ENCODE results near the gene APIP. TPM values are rescaled to one million over a fixed set of nuclear protein-coding genes. Genes with fewer than 3 reads are reported as not detected.

Gene APIP
- total and polyA plus RNA-seq, 12 donors, result 17.2 to 34.9 (median 31.1) TPM

- Histone ChIP-seq H3K4me1 (peaks cover 0 to 11% (median 0%) of the 10 kb centered on the region in 9 donors), H3K36me3 (no peaks in the 10 kb centered on the region), H3K9me3 (no peaks in the 10 kb centered on the region), H3K27me3 (no peaks in the 10 kb centered on the region), H3K27ac (no peak overlapping the region), H3K4me3 (no peak overlapping the region)
- TF ChIP-seq CTCF (IDR thresholded peaks at IDR 0.05), result no peak
- 85 to 95% methylated on average over 5 of the region's 5 CpGs for WGBS, 2 donors
- ATAC-seq (no peak), DNase-seq (no peak)
- intact Hi-C loops (cut with DNase I), result no loop called here
Observed at GRCh38 chr11:34855021-34855753, 61.0 kb downstream of the APIP start.

GRCh38 chr11:34851916-34852315 is 64.3 kb downstream of the APIP start:
- no peak overlapping the region for H3K4me3 ChIP-seq
- DNase-seq, result no peak
- H3K27me3 ChIP-seq, result no peaks in the 10 kb centered on the region
- no peaks in the 10 kb centered on the region for H3K36me3 ChIP-seq
- intact Hi-C loops (cut with DNase I), result no loop called here
- no peaks in the 10 kb centered on the region for H3K4me1 ChIP-seq
- ATAC-seq, result no peak
- no peak for TF ChIP-seq CTCF (IDR thresholded peaks at IDR 0.05)
- H3K9me3 ChIP-seq, result no peaks in the 10 kb centered on the region
- no peak overlapping the region for H3K27ac ChIP-seq

GRCh38 chr11:34850334-34850733 is 65.8 kb downstream of the APIP start:
- no peak for TF ChIP-seq CTCF (IDR thresholded peaks at IDR 0.05)
- no peak overlapping the region for H3K4me3 ChIP-seq
- DNase-seq (no peak), ATAC-seq (no peak)
- no peaks in the 10 kb centered on the region for H3K36me3 ChIP-seq
- intact Hi-C loops (cut with DNase I), result no loop called here
- no peaks in the 10 kb centered on the region for H3K4me1 ChIP-seq
- no peak overlapping the region for H3K27ac ChIP-seq
- WGBS, 2 donors, result 68 to 77% methylated on average over 4 of the region's 4 CpGs
- H3K9me3 ChIP-seq, result no peaks in the 10 kb centered on the region
- no peaks in the 10 kb centered on the region for H3K27me3 ChIP-seq

- Histone ChIP-seq H3K9me3 (no peaks in the 10 kb centered on the region), H3K36me3 (no peaks in the 10 kb centered on the region), H3K27ac (no peak overlapping the region), H3K4me1 (no peaks in the 10 kb centered on the region), H3K4me3 (no peak overlapping the region), H3K27me3 (peaks cover 0 to 3% (median 0%) of the 10 kb centered on the region in 7 donors)
- TF ChIP-seq CTCF (IDR thresholded peaks at IDR 0.05), result no peak
- DNase-seq (no peak), ATAC-seq (no peak)
- intact Hi-C loops (cut with DNase I), result no loop called here
- 63 to 78% methylated on average over 3 of the region's 3 CpGs for WGBS, 2 donors
Observed at GRCh38 chr11:34846467-34846866, 69.7 kb downstream of the APIP start.

Data from heart right ventricle (tissue), 16 donors.